Effector memory CD4-positive, alpha-beta T cell (primary cell): ENCODE results near the gene TC2N.
A peak's percentile ranks its signal among the peaks of the same experiment; 100 is the strongest.
"Not testable (repeated sequence)": the region's sequence is repeated elsewhere in the genome, so short reads cannot be mapped to it uniquely, and the experiment has no call there.

Experiments
- DNase-seq, 3 donors: peaks; one replicate each; pipeline ENCODE4 v3.0.0-alpha.2; 2020
- H3K27ac ChIP-seq: 2 replicates; pipeline ENCODE4 v1.7.0; 2013; ENCODE audit warnings: mild to moderate bottlenecking, low read length, moderate library complexity; ENCODE audit not compliant: insufficient read depth, poor library complexity, severe bottlenecking
- H3K27me3 ChIP-seq: replicated peaks from 2 replicates; pipeline ENCODE4 v1.7.0; 2013; ENCODE audit warnings: mild to moderate bottlenecking, low read length; ENCODE audit not compliant: insufficient read depth, control insufficient read depth, poor library complexity, severe bottlenecking
- H3K36me3 ChIP-seq: 2 replicates; pipeline ENCODE4 v1.7.0; 2013; ENCODE audit warnings: mild to moderate bottlenecking, low read length, moderate library complexity; ENCODE audit not compliant: control insufficient read depth, insufficient read depth
- H3K4me1 ChIP-seq: 2 replicates; pipeline ENCODE4 v1.7.0; 2013; ENCODE audit warnings: low read length, mild to moderate bottlenecking; ENCODE audit not compliant: control insufficient read depth, insufficient read depth, poor library complexity, severe bottlenecking
- H3K4me3 ChIP-seq: 2 replicates; pipeline ENCODE4 v1.7.0; 2013; ENCODE audit warnings: low read length, low read depth, mild to moderate bottlenecking; ENCODE audit not compliant: insufficient read depth, poor library complexity, severe bottlenecking
- H3K9me3 ChIP-seq: 2 replicates; pipeline ENCODE4 v1.7.0; 2013; ENCODE audit warnings: mild to moderate bottlenecking, low read length, moderate library complexity; ENCODE audit not compliant: control insufficient read depth

Gene TC2N

DNA sequence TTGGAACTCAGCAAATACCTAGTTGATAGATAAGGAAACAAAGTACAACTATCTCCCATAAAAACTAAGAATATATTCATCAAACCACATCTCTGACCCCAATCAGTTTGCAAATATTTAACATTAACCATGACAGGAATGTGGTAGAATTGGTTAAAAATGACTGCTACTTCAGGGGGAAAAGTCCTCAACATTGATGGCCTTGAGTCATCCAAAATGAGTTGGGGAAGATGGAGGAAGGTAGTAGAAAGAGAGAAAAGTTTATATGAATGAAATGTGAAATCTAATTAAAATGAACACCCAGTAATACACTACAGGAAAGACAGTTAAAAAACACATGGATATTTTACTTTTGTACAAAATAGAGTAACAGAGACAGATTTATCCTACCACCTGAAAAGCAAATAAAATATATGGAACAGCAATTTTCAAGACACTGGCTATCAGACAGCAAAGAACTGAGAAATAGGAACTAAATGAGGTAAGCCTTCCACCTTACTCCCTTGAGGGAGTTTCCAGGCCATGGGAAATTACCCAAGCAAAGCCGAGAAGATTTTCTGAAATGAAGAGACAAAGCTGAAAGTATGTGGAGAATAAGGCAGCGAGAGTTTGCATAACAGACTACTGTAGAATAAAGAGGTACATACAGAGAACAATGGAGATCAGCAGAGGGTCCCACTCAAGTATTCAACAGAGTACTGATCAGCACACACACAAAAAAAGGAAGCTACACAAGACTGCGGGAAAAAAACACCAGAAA is 49.6 kb downstream of the TC2N start:
- peak overlapping the region; percentile 26 for H3K27ac ChIP-seq
- peak in 1 of 3 donors; percentile 14 for DNase-seq
- H3K4me3 ChIP-seq, result no peak overlapping the region
- H3K4me1 ChIP-seq, result no peaks in the 10 kb centered on the region
- H3K36me3 ChIP-seq, result peaks cover 13% of the 10 kb centered on the region
- no peaks in the 10 kb centered on the region for H3K27me3 ChIP-seq
- H3K9me3 ChIP-seq, result no peaks in the 10 kb centered on the region

DNA sequence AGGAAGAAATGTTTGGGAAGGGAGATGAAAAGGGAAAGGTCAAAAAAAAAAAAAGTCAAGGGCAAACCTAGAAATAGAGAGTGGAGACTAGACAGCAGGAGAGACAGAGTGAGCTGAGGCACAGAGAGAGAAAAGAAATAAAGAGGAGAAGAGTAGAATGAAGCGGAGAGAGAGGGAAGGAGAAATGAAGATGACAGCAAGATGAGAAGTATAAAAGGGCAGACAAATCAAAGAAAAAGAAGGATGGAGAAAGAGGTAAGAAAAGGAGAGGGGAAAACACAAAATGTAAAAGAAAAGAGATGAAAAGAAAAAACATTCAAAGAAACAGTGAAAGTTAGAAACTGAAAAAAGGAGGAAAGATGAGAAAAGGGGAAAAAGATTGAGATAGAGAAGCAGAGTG is 53.0 kb downstream of the TC2N start:
- Histone ChIP-seq H3K27me3 (no peaks in the 10 kb centered on the region), H3K9me3 (no peaks in the 10 kb centered on the region), H3K4me3 (no peak overlapping the region), H3K27ac (no peak overlapping the region), H3K4me1 (no peaks in the 10 kb centered on the region), H3K36me3 (peaks cover 46% of the 10 kb centered on the region)
- no peak for DNase-seq

- Histone ChIP-seq H3K36me3 (peaks cover 82% of the 10 kb centered on the region), H3K9me3 (peaks cover 8% of the 10 kb centered on the region), H3K27ac (no peak overlapping the region), H3K27me3 (no peaks in the 10 kb centered on the region), H3K4me1 (no peaks in the 10 kb centered on the region), H3K4me3 (no peak overlapping the region)
- no peak for DNase-seq
Measured at GRCh38 chr14:91810699-91811098, 56.6 kb downstream of the TC2N start.

DNA sequence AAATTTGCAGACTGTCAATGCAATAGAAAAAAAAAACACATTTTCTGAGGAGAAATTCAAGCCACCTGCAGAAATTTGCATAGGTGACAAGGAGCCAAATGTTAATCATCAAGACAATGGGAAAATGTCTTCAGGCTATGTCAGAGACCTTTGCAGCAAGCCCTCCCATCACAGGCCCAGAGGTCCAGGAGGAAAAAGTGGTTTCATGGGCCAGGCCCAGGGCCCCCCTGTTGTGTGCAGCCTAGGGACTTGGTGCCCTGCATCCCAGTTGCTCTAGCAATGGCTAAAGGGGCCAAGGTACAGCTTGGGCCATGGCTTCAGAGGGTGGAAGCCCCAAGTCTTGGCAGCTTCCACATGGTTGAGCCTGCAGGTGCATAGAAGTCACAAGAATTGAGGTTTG is 60.6 kb downstream of the TC2N start:
- H3K4me1 ChIP-seq, result no peaks in the 10 kb centered on the region
- peaks cover 8% of the 10 kb centered on the region for H3K9me3 ChIP-seq
- no peak overlapping the region for H3K4me3 ChIP-seq
- H3K27me3 ChIP-seq, result no peaks in the 10 kb centered on the region
- peaks cover 79% of the 10 kb centered on the region for H3K36me3 ChIP-seq
- H3K27ac ChIP-seq, result no peak overlapping the region
- no peak for DNase-seq

DNA sequence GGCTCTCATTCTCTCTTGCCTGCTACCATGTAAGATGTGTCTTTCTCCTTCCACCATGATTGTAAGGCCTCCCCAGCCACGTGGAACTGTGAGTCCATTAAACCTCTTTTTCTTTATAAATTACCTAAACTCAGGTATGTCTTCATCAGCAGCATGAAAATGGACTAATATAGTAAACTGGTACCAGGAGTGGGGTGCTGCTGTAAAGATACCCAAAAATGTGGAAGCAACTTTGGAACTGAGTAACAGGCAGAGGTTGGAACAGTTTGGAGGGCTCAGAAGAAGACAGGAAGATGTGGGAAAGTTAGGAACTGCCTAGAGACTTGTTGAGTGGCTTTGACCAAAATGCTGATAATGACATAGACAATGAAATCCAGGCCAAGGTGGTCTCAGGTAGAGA is 61.2 kb downstream of the TC2N start:
- not testable (repeated sequence) for H3K27me3 ChIP-seq, H3K4me3 ChIP-seq, H3K9me3 ChIP-seq, H3K27ac ChIP-seq, H3K4me1 ChIP-seq, DNase-seq
- peaks cover 77% of the 10 kb centered on the region for H3K36me3 ChIP-seq

DNA sequence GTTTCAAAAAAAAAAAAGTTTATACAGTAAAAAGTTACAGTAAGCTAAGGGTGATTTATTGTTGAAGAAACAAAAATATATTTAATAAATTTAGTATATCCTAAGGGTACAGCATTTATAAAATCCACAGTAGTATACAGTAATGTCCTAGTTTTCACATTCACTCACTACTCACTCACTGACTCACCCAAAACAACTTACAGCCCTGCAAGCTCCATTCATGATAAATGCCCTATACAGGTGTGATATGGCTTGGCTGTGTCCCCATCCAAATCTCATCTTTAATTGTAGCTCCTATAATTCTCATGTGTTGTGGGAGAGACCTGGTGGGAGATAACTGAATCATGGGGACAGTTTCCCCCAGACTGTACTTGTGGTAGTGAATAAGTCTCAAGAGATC is 61.7 kb downstream of the TC2N start:
- H3K4me1 ChIP-seq, result no peaks in the 10 kb centered on the region
- H3K4me3 ChIP-seq, result no peak overlapping the region
- H3K27ac ChIP-seq, result no peak overlapping the region
- DNase-seq, result no peak
- H3K36me3 ChIP-seq, result peaks cover 73% of the 10 kb centered on the region
- peaks cover 8% of the 10 kb centered on the region for H3K9me3 ChIP-seq
- H3K27me3 ChIP-seq, result no peaks in the 10 kb centered on the region

GRCh38 chr14:91801358-91801757 is 66.0 kb downstream of the TC2N start:
- no peak for DNase-seq
- Histone ChIP-seq H3K9me3 (peaks cover under 1% of the 10 kb centered on the region), H3K4me3 (no peak overlapping the region), H3K27ac (no peak overlapping the region), H3K27me3 (no peaks in the 10 kb centered on the region), H3K4me1 (no peaks in the 10 kb centered on the region), H3K36me3 (peaks cover 50% of the 10 kb centered on the region)

DNA sequence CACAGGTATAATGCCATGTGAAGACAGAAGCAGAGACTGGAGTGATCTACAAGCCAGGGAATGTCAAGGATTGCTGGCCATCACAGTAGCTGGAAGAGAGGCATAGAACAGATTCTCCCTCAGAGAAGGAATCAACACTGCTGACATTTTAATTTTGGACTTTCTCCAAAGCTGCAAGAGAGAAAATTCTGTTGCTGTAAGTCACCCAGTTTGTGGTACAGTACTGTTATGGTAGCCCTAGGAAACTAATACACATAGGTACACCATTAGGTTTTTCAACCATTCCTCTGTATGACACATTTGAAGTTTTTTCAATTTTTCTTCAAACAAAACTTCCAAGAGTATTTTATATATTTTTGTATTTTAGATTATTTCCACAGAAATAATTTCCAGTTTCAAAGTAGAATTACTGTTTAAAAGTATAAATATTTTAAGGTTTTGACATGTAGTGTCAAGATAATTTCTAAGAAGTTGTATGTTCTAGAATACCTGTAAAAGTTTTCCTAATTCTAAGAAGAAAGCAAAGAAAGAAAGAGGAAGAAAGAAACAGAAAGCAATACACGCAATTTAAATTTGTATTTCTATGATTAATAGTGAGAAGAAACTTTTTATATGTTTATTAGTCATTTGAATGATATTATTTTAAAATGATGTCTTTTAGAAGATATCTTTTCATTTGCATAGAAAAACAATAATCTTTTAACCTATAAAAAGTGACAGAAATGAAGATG is 70.6 kb downstream of the TC2N start:
- Histone ChIP-seq H3K27me3 (no peaks in the 10 kb centered on the region), H3K4me3 (no peak overlapping the region), H3K36me3 (peaks cover 51% of the 10 kb centered on the region), H3K9me3 (no peaks in the 10 kb centered on the region), H3K27ac (no peak overlapping the region), H3K4me1 (no peaks in the 10 kb centered on the region)
- DNase-seq, result no peak

DNA sequence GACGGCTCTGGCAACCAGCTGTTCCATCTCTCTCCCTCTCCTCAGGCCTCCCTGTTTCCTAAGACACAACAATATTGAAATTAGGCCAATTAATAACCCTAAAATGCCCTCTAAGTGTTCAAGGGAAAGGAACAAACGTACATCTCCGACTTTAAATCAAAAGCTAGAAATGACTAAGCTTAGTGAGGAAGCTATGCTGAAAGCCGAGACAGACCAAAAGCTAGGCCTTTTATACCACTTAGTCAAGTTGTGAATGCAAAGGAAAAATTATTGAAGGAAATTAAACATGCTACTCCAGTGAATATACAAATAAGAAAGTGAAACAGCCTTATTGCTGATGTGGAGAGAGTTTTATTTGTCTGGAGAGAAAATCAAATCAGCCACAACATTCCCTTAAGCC is 73.6 kb downstream of the TC2N start:
- Histone ChIP-seq H3K4me3 (no peak overlapping the region), H3K4me1 (no peaks in the 10 kb centered on the region), H3K27ac (no peak overlapping the region), H3K36me3 (peaks cover 64% of the 10 kb centered on the region), H3K27me3 (no peaks in the 10 kb centered on the region), H3K9me3 (no peaks in the 10 kb centered on the region)
- DNase-seq, result no peak

DNA sequence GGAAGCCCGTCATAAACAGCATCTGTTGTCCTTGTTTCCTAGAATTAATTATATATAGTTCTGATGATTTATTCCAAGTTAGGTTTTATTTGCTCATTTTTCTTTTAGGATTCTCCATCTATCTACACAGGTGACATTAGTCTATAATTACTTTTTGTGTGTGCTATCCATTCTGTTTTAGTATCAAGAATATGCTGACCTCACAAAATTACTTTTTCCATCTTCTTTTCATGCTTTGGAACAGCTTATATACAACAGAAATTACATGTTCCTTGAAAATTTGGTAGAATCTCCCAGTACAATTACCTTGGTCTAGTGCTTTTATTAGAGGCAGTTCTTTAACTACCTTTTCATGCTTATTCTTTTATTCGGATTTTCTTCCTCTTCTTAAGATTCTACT is 81.1 kb downstream of the TC2N start:
- Histone ChIP-seq H3K4me3 (no peak overlapping the region), H3K9me3 (no peaks in the 10 kb centered on the region), H3K36me3 (peaks cover 60% of the 10 kb centered on the region), H3K4me1 (no peaks in the 10 kb centered on the region), H3K27me3 (no peaks in the 10 kb centered on the region), H3K27ac (no peak overlapping the region)
- no peak for DNase-seq
